ENCODE measurements around the gene SIX5. TPM values are rescaled to one million over a fixed set of nuclear protein-coding genes. Genes with fewer than 3 reads are reported as not detected.

SIX5 gene
- total RNA-seq, 1 experiment from 2014 or later: 38.7 TPM

GRCh38 chr19:45798995-45799517 is 30.0 kb upstream of the SIX5 start:
- peak; percentile 82 for ATAC-seq
- in situ Hi-C loops (cut with HindIII; ENCODE audit: low pct_unique_long_range_greater_than_20kb, low sequenced_read_pairs): no loop called here
- Histone ChIP-seq H3K27ac (ENCODE audit: low read length) (no peak overlapping the region), H3K4me1 (ENCODE audit: control insufficient read depth, insufficient read depth, low read length) (peaks cover 4% of the 10 kb centered on the region; the same call in 1 of the 2 replicates), H3K27me3 (ENCODE audit: control insufficient read depth, insufficient read depth, low read length) (no peaks in the 10 kb centered on the region), H3K4me3 (ENCODE audit: low read depth in 2 of 2, low read length in 2 of 2) (no peak overlapping the region), H3K36me3 (ENCODE audit: control insufficient read depth, insufficient read depth, low read length) (no peaks in the 10 kb centered on the region), H3K9me3 (ENCODE audit: control insufficient read depth, insufficient read depth, low read depth, low read length) (no peaks in the 10 kb centered on the region)
- DNase-seq (ENCODE audit: low read depth, low spot score): no peak
- ChIA-PET POLR2A (no interaction called here), CTCF (interaction anchor here (0.6 to 1.4 kb wide), 5 partner anchors 17 to 30 kb away, joined by 3 to 10 read pairs (median 3); partner anchors contain the start of genes DMPK and SIX5)
- no peak for TF ChIP-seq SIN3A (IDR thresholded peaks at IDR 0.05; ENCODE audit: borderline replicate concordance, insufficient read depth, low read depth, low read length)
- TF ChIP-seq POLR2AphosphoS5 (IDR thresholded peaks at IDR 0.05; ENCODE audit: low read depth, low read length): no peak
- TF ChIP-seq CTCF (IDR thresholded peaks at IDR 0.05): peak; percentile 82
- no peak for TF ChIP-seq TCF7L2 (IDR thresholded peaks at IDR 0.05; ENCODE audit: low read depth, low read length)
- no peak for TF ChIP-seq REST (IDR thresholded peaks at IDR 0.05; ENCODE audit: insufficient read depth in 1 of 2, low read depth in 2 of 2, low read length in 1 of 2)
- BruUV-seq (replicated peaks): no TSS peak
- intact Hi-C loops (cut with micrococcal nuclease; ENCODE audit: unreplicated experiment): no loop called here

DNA sequence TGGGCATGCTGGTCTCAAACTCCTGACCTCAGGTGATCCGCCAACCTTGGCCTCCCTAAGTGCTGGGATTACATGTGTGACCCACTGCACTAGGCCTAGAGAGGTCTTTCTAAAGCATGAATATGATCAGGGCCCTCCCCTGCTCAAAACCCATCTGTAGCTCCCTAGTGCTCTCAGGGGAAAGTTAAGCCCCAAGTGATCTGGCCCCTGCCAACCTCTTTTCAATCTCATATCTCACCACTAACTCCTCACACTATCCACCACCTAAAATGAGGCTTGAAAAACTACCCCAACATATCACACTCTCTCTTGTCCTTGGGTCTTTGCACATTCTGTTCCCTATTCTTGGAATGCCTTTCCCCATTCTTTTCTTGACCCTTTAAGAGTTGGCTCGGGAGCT is 25.6 kb upstream of the SIX5 start:
- POLR2A ChIA-PET: interaction anchor here (0.6 kb wide), 1 partner anchor 155 kb away, joined by 4 read pairs; no protein-coding TSS in a partner anchor
- Histone ChIP-seq H3K4me3 (ENCODE audit: low read depth in 2 of 2, low read length in 2 of 2) (no peak overlapping the region), H3K27me3 (ENCODE audit: control insufficient read depth, insufficient read depth, low read length) (no peaks in the 10 kb centered on the region), H3K4me1 (ENCODE audit: control insufficient read depth, insufficient read depth, low read length) (peaks cover 4% of the 10 kb centered on the region; the same call in 1 of the 2 replicates), H3K9me3 (ENCODE audit: control insufficient read depth, insufficient read depth, low read depth, low read length) (no peaks in the 10 kb centered on the region), H3K36me3 (ENCODE audit: control insufficient read depth, insufficient read depth, low read length) (no peaks in the 10 kb centered on the region; the same call in 1 of the 2 replicates), H3K27ac (ENCODE audit: low read length) (no peak overlapping the region)
- intact Hi-C loops (cut with micrococcal nuclease; ENCODE audit: unreplicated experiment): no loop called here
- BruUV-seq (replicated peaks): no TSS peak
- DNase-seq (ENCODE audit: low read depth, low spot score) (no peak), ATAC-seq (no peak)
- CTCF ChIA-PET: no interaction called here
- in situ Hi-C loops (cut with HindIII; ENCODE audit: low pct_unique_long_range_greater_than_20kb, low sequenced_read_pairs): no loop called here
- TF ChIP-seq POLR2AphosphoS5 (IDR thresholded peaks at IDR 0.05; ENCODE audit: low read depth, low read length) (no peak), REST (IDR thresholded peaks at IDR 0.05; ENCODE audit: insufficient read depth in 1 of 2, low read depth in 2 of 2, low read length in 1 of 2) (no peak), SIN3A (IDR thresholded peaks at IDR 0.05; ENCODE audit: borderline replicate concordance, insufficient read depth, low read depth, low read length) (no peak), CTCF (IDR thresholded peaks at IDR 0.05) (no peak), TCF7L2 (IDR thresholded peaks at IDR 0.05; ENCODE audit: low read depth, low read length) (no peak)
